GM19468 (cell line): ENCODE measurements around the gene TDRD5.
"Not testable (repeated sequence)": the region's sequence is repeated elsewhere in the genome, so short reads cannot be mapped to it uniquely, and the experiment has no call there.

Experiments used
- ATAC-seq: cut with Tn5 transposase; IDR thresholded peaks from one replicate; pipeline ENCODE4 v1.9.1; 2021; ENCODE audit warnings: mild to moderate bottlenecking, moderate library complexity, moderate number of reproducible peaks; ENCODE audit not compliant: unreplicated experiment; ENCODE audit errors: extremely low read depth

TDRD5 gene

DNA sequence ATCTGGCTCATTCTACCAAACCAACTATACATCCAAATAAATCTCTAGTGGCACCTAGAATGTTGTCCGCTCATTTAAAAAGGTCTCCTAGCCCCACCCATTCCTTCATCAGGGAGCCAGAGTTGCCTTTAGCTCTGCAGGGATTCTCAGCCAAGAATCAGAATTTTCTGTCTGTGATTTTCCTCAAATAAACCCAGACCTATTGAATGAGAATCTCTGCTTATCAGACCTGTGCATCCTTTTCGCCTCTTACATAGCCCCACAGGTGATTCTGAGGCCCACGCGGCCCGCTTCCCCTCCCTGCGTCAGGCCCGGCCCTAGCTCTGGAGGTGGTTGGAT, 410 bp upstream of the TDRD5 start:
- ATAC-seq: no peak

DNA sequence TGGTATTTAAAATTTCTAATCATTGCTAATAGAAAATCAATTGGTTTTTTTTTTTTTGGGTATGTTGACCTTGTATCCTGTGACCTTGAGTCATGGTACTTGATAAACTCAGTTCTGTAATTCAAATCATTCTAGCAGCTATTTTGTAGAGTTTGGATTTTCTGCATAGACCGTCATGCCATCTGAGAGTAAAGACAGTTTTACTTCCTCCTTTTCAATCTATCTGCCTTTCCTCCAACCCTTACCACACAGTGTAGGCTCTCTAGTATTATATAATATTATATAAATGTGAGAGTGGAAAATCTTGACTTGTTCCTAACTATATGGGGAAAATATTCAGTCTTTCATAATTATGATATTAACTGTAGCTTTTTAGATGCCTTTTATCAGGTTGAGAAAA, 7.0 kb downstream of the TDRD5 start:
- ATAC-seq: no peak

DNA sequence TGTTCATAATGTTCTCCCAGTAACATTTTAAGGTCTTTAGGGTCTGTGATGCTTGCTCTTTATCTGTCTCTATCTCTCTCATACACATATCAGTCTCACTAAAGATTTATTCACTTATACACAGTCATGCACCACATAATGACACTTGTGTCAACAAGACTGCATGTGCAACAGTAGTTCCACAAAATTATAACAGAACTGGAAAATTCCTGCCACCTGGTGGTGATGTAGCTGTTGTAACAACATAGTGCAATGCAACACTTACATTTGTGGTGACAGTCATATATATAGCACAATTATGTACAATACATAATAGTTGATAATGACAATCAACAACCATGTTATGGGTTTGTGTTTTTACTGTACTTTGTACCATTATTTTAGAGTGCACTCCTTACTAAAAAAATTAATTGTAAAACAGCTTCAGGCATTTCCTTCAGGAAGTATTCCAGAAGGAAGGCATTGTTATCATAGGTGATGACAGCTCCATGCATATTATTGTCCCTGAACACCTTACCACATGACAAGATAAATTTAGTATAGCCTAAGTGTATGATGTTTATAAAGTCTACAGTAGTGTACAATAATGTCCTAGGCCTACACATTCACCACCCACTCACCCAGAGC, 8.1 kb downstream of the TDRD5 start:
- ATAC-seq: no peak

DNA sequence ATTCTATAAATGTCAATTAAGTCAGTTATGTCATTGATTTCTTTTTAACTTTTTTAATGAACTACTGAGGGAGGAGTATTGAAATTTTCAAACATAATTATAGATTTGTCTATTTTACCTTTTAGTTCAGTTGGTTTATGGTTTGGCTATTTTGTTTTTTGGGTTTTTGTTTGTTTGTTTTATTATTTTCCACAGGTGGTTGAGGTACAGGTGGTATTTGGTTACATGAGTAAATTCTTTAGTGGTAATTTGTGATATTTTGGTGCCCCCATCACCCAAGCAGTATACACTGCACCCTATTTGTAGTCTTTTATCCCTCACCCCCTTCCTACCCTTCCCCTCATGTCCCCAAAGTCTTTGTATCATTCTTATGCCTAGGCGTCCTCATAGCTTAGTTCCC, 9.5 kb downstream of the TDRD5 start:
- ATAC-seq: no peak

DNA sequence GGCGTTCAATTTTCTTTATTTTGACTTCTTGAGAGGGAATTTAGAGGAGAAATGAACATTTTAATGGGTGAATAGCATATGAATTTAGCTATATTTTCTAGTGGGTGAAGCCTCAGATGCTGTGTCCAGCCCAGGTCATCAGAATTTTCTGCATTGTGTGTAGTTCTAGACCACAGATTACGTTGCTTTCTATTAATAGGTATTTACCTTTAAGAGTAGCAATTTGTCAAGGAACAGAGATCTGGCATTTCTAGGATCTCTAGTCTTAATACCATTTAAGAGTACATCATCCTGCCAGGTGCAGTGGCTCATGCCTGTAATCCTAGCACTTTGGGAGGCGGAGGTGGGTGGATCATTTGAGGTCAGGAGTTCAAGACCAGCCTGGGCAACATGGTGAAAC, 20.7 kb downstream of the TDRD5 start:
- no peak for ATAC-seq

DNA sequence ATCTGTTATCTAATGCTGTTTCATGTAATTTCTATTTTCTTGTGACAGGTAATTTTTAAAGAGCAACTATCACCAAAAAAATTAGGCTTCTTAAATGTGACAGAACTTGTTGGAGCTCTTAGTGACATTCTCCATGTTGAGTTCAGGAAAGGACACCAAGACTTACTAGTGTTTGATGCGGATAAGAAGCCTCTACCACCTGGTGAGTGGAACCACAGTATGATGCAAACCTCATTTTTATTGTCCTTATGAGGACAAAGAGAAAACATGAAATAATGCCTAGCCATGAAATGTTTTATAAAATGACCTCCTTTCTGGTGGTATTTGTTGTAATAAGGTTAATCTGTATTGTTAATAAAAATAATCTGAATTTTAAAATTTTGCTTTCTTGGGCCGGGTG, 39.1 kb downstream of the TDRD5 start:
- ATAC-seq: no peak

DNA sequence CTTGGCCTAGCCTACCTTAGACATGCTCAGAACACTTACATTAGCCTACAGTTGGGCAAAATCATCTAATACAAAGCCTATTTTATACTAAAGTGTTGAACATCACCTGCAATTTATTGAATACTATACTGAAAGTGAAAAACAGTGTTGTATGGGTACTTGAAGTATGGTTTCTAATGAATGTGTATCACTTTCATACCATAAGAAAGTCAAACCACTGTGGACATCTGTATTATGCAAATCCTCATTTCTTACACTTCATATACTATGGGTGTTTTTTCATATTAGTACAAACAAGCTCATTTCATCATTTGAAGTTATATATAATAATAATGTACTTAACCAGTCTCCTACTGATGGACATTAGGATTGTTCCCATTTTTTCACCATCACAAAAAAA, 41.2 kb downstream of the TDRD5 start:
- peak; percentile 58 for ATAC-seq

DNA sequence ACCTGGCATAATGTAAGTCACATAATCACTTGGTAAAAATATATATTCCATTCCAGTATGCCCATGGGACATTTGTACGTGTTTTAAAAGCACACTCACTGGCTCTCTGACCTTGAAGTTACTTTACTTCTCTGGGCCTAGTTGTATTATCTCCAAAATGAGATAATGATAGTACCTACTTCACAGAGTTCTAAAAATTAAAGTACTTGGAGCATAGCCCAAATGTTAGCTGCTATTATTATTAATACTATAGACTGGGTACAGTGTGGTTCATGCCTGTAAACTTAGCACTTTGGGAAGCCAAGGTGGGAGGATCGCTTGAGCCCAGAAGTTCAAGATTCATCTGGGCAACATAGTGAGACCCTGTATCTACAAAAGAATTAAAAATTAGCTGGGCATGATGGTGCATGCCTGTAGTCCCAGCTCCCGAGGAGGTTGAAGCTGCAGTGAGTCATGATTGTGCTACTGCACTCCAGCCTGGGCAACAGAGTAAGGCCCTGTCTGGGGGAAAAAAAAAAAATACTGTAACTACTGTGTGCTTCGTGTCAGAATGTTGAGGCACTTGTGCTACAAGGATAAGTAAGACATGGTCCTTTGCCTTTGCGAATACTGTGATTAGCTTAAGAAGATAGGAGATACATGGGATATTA, 45.7 kb downstream of the TDRD5 start:
- ATAC-seq: no peak

DNA sequence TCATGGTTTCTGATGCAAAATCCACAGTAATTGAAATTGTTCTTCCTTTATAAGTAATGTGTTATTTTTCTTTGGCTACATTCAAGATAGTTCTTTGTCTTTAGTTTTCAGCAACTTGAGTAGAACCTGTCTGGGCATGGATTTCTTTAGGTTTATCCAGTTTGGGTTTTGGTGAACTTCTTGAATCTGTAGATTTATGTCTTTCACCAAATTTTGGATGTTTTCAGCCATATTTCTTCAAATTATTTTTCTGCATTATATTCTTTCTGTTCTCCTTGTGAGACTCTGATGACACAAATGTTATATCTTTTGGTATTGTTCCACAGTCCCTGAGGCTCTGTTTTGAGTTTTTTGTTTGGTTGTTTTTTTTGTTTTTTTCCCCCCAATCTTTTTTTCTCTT, 69.4 kb downstream of the TDRD5 start:
- no peak for ATAC-seq

DNA sequence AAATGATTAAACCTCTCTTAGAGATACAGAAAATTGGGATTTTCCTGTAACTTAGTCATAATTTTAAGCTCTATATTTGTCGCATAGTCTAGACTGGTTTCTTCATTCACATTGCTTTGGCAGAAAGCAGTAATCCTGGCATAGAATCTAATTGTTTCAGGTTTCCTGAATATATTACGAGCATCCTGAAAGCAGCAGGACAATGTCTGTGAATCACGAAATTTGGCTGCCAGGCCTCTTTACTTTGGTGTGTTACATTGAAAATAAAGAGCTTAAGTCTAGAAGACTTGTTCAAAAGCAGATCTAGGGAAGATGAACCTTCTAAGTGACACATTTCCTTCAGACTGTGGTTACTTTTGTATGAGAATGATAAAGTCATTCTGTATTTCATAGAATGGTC, 72.2 kb downstream of the TDRD5 start:
- no peak for ATAC-seq

DNA sequence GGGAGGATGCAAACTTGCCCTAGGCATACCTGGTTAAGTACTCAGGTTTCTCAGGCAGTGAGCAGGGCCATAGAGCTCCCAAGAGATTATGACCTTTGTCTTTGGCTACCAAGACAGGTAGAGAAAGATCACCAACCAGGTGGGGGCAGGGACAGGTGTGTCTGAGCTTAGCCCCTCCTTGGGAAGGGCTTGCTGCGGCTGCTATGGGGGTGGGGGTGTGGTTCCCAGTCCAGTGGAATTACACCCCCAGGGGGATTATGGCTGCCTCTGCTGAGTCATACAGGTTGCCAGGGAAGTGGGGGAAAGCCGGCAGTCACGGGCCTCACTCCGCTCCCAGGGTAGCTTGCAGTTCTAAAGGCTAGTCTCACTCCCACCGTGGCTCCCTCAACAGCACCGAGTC, 86.2 kb downstream of the TDRD5 start:
- ATAC-seq: no peak

DNA sequence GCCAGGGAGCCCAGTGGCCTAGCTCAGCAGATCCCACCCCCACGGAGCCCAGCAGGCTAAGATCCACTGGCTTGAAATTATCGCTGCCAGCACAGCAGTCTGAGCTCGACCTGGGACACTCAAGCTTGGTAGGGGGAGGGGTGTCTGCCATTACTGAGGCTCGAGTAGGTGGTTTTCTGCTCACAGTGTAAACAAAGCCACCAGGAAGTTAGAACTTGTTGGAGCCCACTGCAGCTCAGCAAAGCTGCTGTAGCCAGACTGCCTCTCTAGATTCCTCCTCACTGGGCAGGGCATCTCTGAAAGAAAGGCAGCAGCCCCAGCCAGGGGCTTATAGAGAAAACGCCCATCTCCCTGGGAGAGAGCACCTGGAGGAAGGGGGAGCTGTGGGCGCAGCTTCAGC, 102.9 kb downstream of the TDRD5 start:
- not testable (repeated sequence) for ATAC-seq

DNA sequence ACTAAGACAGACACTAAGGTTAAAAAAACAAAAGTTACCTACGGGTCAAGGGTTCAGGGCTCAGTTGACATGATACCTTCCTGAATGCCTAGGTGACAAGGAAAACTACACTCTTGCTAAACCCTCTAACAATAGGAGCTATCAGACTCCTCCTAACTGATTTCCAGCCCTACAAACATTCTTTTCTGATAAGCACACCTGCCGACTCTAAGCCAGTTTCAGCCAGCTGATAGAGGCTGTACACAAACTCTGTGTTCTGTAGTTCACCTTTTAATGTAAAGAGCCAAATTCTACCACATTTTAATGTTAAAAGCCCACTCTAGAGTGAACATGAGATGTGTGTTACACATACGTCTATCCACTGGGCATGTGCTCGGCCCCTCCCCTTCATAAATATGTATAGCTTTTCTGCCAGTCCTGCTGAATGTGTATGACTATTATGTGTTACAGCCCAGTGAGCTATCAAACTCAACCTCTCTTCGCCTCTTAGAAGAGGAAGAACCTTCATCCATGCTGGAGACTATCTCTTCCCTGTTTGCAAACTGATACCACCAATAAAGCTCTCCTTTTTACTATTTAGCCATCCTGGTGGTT, 111.4 kb downstream of the TDRD5 start:
- ATAC-seq: no peak

DNA sequence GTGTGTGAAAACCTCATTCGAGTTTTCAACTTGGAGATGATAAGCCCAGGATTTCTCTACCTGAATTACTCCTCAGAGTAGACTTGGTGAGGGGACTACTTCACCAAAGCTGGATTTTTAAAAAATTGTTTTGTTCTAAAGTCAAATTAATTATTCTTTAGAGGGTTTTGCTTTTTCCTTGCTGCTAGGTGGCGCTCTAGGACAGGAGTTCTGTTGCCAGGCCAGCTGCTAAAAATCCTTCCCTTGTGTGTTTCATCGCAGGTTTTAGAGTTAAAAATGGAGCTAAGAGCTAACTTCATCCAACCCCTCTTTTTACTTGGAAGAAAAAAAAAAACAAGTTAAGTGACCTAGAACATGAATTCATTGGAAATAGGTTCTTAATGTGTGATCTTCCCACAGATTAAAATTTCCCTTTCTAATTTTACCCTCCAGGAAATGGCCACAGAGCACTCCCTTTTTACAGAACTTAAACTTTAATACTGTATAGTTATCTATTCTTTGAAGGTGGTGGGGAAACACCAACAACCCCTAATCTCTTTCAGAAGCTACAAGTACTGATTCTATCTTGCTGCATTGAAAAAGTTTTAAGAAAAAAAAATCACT, 114.8 kb downstream of the TDRD5 start:
- ATAC-seq: no peak

DNA sequence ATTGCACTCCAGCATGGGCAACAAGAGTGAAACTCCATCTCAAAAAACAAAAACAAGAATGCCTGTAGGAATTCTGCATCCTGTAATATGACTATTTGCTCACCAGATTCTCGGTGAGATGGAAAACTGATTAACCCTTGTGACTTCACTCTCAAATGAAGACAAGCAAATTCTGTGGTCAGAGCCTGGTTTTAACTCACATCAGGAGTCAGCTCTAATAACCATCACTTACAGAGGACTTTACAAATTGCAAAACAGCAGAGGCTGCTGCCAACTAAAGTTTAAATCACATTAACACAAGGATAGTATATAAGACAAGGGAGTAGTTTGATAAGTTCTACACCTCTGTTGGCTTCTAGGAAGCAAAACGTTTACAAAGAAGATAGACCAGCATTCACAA, 115.8 kb downstream of the TDRD5 start:
- no peak for ATAC-seq

DNA sequence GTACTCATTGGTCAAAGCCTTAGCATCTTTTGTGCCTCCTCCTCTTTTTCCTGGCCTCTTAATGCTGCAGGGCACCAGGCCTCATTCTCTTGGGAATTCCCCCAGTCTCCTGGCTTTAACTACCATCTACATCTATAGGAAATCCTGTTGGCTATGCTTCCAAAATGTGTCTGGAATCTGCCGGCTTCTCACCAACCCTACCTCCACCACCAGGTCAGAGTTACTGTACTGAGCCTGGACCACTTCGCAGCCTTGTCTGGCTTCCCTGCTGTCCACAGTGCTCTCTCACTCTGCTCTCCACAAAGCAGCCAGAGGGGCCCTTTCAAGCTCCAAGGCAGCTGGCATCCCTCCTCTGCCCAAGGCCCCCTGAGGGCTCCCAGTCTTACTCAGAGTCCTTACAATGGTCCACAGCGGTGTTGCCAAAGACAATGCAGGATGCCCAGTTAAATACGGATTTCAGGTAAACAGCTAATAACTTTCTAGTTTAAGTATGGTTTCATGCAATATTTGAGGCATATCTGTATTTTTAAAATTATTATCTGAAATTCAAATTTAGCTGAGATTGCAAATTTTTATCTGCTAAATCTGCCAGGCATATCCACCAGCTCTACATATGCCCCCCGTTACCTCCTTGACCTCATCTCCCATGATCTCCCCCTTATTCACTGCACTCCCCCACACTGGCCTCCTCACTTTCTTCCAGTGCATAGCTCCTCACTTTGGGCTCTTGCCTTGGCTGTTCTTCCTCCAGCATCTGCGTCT, 117.0 kb downstream of the TDRD5 start:
- ATAC-seq: no peak

DNA sequence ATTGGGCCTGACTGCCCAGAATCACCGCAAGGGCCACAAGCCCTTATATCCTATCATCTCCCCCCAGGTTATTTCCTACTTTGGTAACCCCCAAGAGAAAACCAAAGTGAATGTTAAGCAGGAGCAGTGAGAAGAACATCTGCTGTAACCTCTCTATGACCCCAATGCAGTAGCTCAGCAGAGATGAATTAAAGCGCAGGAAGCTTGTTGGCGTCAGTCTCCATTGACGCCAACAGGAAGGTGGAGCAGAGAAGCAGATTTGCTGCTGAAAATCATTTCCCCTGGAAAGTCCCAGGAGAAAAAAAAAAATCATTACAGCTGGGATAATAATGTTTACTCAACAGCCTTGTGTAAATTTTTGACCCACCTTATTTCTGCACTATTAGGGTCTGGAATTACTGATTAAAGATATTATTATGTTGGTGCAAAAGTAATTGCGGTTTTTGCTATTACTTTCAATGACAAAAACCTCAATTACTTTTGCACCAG, 118.3 kb downstream of the TDRD5 start:
- ATAC-seq: no peak

DNA sequence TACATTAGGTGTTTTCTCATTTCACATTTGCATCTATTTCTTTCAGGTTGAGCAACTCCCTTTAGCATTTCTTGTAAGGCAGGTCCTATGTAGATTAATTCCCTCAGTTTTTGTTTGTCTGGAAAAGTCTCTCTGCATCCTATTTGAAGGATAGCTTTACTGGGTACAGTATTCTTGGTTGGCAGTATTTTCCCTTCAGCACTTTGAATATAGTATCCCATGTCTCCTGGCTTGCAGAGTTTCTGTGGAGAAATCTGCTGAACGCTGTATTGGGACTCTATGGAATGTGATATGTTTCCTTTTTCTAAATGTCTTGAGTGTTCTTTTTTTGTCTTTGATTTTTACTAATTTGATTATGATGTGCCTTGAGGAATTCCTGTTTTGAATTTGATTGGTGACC, 122.5 kb downstream of the TDRD5 start:
- ATAC-seq: no peak

DNA sequence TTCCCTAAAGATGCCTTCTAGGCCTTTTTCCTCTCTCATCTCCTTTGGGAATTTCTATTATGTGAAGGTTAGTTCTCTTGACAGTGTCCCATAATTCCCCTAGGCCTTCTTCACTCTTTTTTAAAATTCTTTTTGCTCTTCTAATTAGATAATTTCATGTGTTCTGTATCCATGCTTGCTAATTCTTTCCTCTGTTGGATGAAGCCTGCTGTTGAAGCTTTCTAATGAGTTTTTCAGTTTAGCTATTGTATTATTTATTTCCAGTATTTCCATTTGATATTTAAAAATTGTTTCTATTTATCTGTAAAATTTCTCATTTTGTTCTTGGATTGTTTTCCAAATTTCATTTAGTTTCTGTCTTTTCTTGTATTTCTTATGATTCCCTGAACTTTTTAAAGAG, 123.0 kb downstream of the TDRD5 start:
- no peak for ATAC-seq

DNA sequence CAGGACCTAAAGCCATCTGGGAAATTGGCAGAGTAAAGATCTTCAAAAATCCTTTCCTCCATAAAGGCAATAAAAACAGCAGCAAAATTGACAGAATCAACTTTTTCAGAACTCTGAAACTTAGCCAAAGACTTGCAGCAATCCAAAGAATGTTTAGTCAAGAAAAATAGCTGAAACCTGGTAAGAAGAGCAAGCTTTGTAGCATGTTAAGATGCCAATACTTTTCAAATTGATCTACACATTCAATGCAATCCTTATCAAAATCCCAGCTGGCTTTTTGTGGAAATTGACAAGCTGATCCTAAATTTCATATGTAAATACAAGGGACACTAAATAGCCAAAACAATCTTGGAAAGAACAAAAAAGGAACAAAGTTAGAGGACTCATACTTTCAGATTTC, 127.6 kb downstream of the TDRD5 start:
- no peak for ATAC-seq

DNA sequence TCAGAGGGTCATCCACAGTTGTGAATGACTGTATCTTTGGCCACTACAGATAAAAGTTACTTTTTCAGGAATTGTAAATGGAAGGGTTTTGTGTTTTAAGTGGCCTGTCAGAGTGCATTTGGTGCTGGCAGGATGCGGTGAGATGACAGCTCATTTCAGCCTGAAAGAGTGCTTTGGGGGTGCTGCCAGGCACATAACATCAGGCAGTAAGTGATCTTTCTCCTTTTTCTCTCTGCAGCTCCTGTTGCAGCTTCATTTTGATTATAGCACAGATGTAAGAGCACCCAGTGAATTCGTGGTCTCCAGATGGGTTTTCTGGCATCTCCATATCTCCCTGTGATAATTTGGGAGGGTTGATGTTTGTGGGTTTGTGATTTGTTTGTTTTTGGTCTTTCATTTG, 136.6 kb downstream of the TDRD5 start:
- ATAC-seq: no peak
